Hepatocyte (in vitro differentiated cells): Measurements from ENCODE around the gene PSEN1.

ENCODE experiments used
- EZH2 ChIP-seq: fragments of 200-600 bp; sonication (generic); IDR thresholded peaks from 2 replicates; pipeline ENCODE4 v1.6.1; 2016; ENCODE audit warnings: antibody characterized with exemption, mild to moderate bottlenecking, borderline replicate concordance
- TF ChIP-seq, protein P1 (sequence below): fragments of 200-600 bp; sonication (generic); IDR thresholded peaks from 2 replicates; pipeline ENCODE4 v1.5.1; 2016; ENCODE audit warnings: antibody characterized with exemption, mild to moderate bottlenecking; ENCODE audit not compliant: poor library complexity

GRCh38 chr14:73260574-73260973 lies 124.3 kb downstream of the PSEN1 start:
- TF ChIP-seq, protein P1, sequence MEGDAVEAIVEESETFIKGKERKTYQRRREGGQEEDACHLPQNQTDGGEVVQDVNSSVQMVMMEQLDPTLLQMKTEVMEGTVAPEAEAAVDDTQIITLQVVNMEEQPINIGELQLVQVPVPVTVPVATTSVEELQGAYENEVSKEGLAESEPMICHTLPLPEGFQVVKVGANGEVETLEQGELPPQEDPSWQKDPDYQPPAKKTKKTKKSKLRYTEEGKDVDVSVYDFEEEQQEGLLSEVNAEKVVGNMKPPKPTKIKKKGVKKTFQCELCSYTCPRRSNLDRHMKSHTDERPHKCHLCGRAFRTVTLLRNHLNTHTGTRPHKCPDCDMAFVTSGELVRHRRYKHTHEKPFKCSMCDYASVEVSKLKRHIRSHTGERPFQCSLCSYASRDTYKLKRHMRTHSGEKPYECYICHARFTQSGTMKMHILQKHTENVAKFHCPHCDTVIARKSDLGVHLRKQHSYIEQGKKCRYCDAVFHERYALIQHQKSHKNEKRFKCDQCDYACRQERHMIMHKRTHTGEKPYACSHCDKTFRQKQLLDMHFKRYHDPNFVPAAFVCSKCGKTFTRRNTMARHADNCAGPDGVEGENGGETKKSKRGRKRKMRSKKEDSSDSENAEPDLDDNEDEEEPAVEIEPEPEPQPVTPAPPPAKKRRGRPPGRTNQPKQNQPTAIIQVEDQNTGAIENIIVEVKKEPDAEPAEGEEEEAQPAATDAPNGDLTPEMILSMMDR = no peak
- TF ChIP-seq EZH2 = no peak
